ENCODE measurements around the gene MCF2L2. TPM values are rescaled to one million over a fixed set of nuclear protein-coding genes. Genes with fewer than 3 reads are reported as not detected.

Gene MCF2L2
- total RNA-seq, 1 donor from 2014 or later, result 0.62 TPM

- Histone ChIP-seq H3K27ac (no peak overlapping the region), H3K27me3 (ENCODE audit: low read depth) (no peaks in the 10 kb centered on the region), H3K4me3 (no peak overlapping the region), H3K36me3 (no peaks in the 10 kb centered on the region), H3K9me3 (no peaks in the 10 kb centered on the region), H3K4me1 (peaks cover 16% of the 10 kb centered on the region)
- intact Hi-C loops (cut with DNase I), result loop anchor here (5.0 kb wide), 1 partner anchor 197 kb away; no protein-coding TSS in a partner anchor
- DNase-seq (no peak), ATAC-seq (no peak)
- no peak for TF ChIP-seq CTCF (IDR thresholded peaks at IDR 0.05)
Observed at GRCh38 chr3:183185696-183186095, 242.7 kb downstream of the MCF2L2 start.

GRCh38 chr3:183182732-183183610 is 245.4 kb downstream of the MCF2L2 start:
- no peak overlapping the region for H3K4me3 ChIP-seq
- peaks cover 21% of the 10 kb centered on the region for H3K27me3 ChIP-seq (ENCODE audit: low read depth)
- H3K36me3 ChIP-seq, result no peaks in the 10 kb centered on the region
- H3K4me1 ChIP-seq, result peaks cover 36% of the 10 kb centered on the region
- intact Hi-C loops (cut with DNase I), result no loop called here
- no peak overlapping the region for H3K27ac ChIP-seq
- DNase-seq (no peak), ATAC-seq (no peak)
- TF ChIP-seq CTCF (IDR thresholded peaks at IDR 0.05), result no peak
- no peaks in the 10 kb centered on the region for H3K9me3 ChIP-seq

- TF ChIP-seq CTCF (IDR thresholded peaks at IDR 0.05), result no peak
- peaks cover 36% of the 10 kb centered on the region for H3K4me1 ChIP-seq
- ATAC-seq (no peak), DNase-seq (no peak)
- H3K27me3 ChIP-seq (ENCODE audit: low read depth), result peaks cover 30% of the 10 kb centered on the region
- no peak overlapping the region for H3K4me3 ChIP-seq
- no peaks in the 10 kb centered on the region for H3K36me3 ChIP-seq
- no peak overlapping the region for H3K27ac ChIP-seq
- H3K9me3 ChIP-seq, result no peaks in the 10 kb centered on the region
- intact Hi-C loops (cut with DNase I), result no loop called here
Observed at GRCh38 chr3:183182073-183182472, 246.3 kb downstream of the MCF2L2 start.

- Histone ChIP-seq H3K4me3 (no peak overlapping the region), H3K36me3 (no peaks in the 10 kb centered on the region)
Observed at GRCh38 chr3:183181606-183182005, 246.8 kb downstream of the MCF2L2 start.

GRCh38 chr3:183180784-183181295 is 247.6 kb downstream of the MCF2L2 start:
- ATAC-seq (no peak), DNase-seq (no peak)
- H3K4me3 ChIP-seq, result no peak overlapping the region
- peaks cover 33% of the 10 kb centered on the region for H3K4me1 ChIP-seq
- H3K27ac ChIP-seq, result no peak overlapping the region
- no peak for TF ChIP-seq CTCF (IDR thresholded peaks at IDR 0.05)
- no peaks in the 10 kb centered on the region for H3K9me3 ChIP-seq
- H3K27me3 ChIP-seq (ENCODE audit: low read depth), result peaks cover 41% of the 10 kb centered on the region
- no peaks in the 10 kb centered on the region for H3K36me3 ChIP-seq
- intact Hi-C loops (cut with DNase I), result no loop called here

More at GRCh38 chr3:183181606-183182005, 246.8 kb downstream of the MCF2L2 start:
- no peak for TF ChIP-seq CTCF (IDR thresholded peaks at IDR 0.05)
- no peak for ATAC-seq
- intact Hi-C loops (cut with DNase I), result no loop called here
- no peak for DNase-seq
- no peak overlapping the region for H3K27ac ChIP-seq
- H3K27me3 ChIP-seq (ENCODE audit: low read depth), result peaks cover 35% of the 10 kb centered on the region
- no peaks in the 10 kb centered on the region for H3K9me3 ChIP-seq
- peaks cover 36% of the 10 kb centered on the region for H3K4me1 ChIP-seq
